Vagina (tissue), 2 donors: Measurements from ENCODE around the gene DSCAML1. TPM values are rescaled to one million over a fixed set of nuclear protein-coding genes. Genes with fewer than 3 reads are reported as not detected.

Experiments used
- DNase-seq, 2 donors: peaks; one replicate each; pipeline ENCODE4 v3.0.0-alpha.2; 2017; ENCODE audit errors: extremely low spot score in 2 of 2
- H3K27ac ChIP-seq: fragments of 200-600 bp; sonication (generic); one replicate; pipeline ENCODE4 v1.5.1; 2019
- H3K27me3 ChIP-seq: fragments of 200-600 bp; sonication (generic); one replicate; pipeline ENCODE4 v1.5.1; 2019
- H3K36me3 ChIP-seq, 2 donors: fragments of 200-600 bp; sonication (generic); one replicate each; pipeline ENCODE4 v1.5.1; 2017 to 2019
- H3K4me1 ChIP-seq: fragments of 200-600 bp; sonication (generic); one replicate; pipeline ENCODE4 v1.5.1; 2019
- H3K4me3 ChIP-seq, 2 donors: fragments of 200-600 bp; sonication (generic); 1 replicate in 1 of 2; 2 replicates in 1 of 2; pipeline ENCODE4 v1.5.1; 2016 to 2019
- H3K9me3 ChIP-seq: fragments of 200-600 bp; sonication (generic); one replicate; pipeline ENCODE4 v1.5.1; 2019
- POLR2A ChIP-seq, 2 donors: fragments of 450-650 bp; IDR thresholded peaks; one replicate each; pipeline ENCODE4 v1.6.1; 2017; ENCODE audit warnings: antibody characterized with exemption in 2 of 2, mild to moderate bottlenecking in 2 of 2, moderate library complexity in 2 of 2
- POLR2AphosphoS5 ChIP-seq, 2 donors: sonication (generic); formaldehyde crosslinking; IDR thresholded peaks; one replicate each; pipeline ENCODE4 v1.9.0; 2017; ENCODE audit warnings: antibody characterized with exemption in 2 of 2, mild to moderate bottlenecking in 2 of 2, low read depth in 1 of 2; ENCODE audit not compliant: insufficient read depth in 1 of 2
- intact Hi-C: fragments of 100-400 bp; cut with DNase I; formaldehyde crosslinking; loops from one replicate; pipeline ENCODE4 v1.15.1; 2023
- total RNA-seq: library from RNA; depleted of rRNA; stranded (reverse); fragments of >200 nt; gene quantifications from one replicate; pipeline ENCODE4 v1.2.3, GENCODE V29; 2016
- TF ChIP-seq, protein P1 (sequence below), 3 experiments: fragments of 450-650 bp in 2 of 3; fragments of 200-600 bp in 1 of 3; sonication (generic) in 1 of 3; IDR thresholded peaks; one replicate each; pipeline ENCODE4 v1.5.1; 2017 to 2019; ENCODE audit warnings: antibody characterized with exemption in 3 of 3, mild to moderate bottlenecking in 2 of 3, moderate library complexity in 2 of 3

The DSCAML1 gene
- total RNA-seq, 1 donor from 2014 or later = 0.25 TPM

DNA sequence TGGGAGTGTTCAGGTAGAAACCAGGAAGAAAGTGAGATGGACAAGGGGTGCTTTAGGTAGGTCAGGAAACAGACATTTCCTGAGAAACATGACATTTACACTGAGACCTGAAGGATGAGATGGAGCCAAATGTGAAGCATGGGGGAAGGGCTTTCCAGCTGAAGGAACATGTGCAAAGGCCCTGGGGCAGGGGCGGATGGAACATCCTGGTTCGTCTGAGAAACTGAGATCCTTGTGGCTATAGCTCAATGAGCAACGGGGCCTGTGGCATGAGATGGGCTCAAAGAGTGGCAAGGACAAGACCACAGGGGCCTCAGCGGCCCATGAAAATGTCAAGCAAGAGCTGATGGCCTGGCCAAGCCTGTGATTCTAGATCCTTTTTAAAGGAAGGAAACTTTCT is 127.4 kb downstream of the DSCAML1 start:
- intact Hi-C loops = no loop called here
- no peaks in the 10 kb centered on the region for H3K4me1 ChIP-seq
- no peak for DNase-seq
- no peaks in the 10 kb centered on the region for H3K36me3 ChIP-seq
- no peak overlapping the region for H3K4me3 ChIP-seq
- TF ChIP-seq, protein P1, sequence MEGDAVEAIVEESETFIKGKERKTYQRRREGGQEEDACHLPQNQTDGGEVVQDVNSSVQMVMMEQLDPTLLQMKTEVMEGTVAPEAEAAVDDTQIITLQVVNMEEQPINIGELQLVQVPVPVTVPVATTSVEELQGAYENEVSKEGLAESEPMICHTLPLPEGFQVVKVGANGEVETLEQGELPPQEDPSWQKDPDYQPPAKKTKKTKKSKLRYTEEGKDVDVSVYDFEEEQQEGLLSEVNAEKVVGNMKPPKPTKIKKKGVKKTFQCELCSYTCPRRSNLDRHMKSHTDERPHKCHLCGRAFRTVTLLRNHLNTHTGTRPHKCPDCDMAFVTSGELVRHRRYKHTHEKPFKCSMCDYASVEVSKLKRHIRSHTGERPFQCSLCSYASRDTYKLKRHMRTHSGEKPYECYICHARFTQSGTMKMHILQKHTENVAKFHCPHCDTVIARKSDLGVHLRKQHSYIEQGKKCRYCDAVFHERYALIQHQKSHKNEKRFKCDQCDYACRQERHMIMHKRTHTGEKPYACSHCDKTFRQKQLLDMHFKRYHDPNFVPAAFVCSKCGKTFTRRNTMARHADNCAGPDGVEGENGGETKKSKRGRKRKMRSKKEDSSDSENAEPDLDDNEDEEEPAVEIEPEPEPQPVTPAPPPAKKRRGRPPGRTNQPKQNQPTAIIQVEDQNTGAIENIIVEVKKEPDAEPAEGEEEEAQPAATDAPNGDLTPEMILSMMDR (IDR thresholded peaks at IDR 0.05) = no peak
- no peak for TF ChIP-seq POLR2AphosphoS5 (IDR thresholded peaks at IDR 0.05; ENCODE audit: insufficient read depth in 1 of 2, low read depth in 1 of 2)
- no peak overlapping the region for H3K27ac ChIP-seq
- no peaks in the 10 kb centered on the region for H3K9me3 ChIP-seq
- no peaks in the 10 kb centered on the region for H3K27me3 ChIP-seq

DNA sequence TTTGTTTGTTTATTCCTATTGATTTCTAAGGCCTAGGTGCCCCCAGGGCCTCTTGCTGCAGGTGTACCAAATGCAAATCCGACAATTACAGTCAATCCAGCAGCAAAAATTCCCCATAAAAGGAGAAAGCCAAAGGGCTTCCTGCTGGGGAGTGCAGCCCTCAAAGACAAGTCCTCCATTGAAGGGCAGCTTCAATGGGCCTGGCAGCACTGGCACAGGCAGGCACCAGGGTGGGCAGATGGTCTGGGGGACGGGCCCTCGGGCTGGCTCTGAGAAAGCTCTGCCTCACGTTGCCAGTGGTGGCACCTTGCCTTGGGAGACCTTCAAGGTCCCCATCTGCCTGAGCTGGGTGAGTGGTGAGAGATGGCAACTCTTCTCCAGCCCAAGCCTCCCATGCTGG is 128.0 kb downstream of the DSCAML1 start:
- intact Hi-C loops = no loop called here
- Histone ChIP-seq H3K36me3 (no peaks in the 10 kb centered on the region), H3K4me3 (no peak overlapping the region), H3K9me3 (no peaks in the 10 kb centered on the region), H3K4me1 (peaks cover 4% of the 10 kb centered on the region), H3K27me3 (no peaks in the 10 kb centered on the region), H3K27ac (no peak overlapping the region)
- TF ChIP-seq POLR2A (IDR thresholded peaks at IDR 0.05) (no peak), POLR2AphosphoS5 (IDR thresholded peaks at IDR 0.05; ENCODE audit: insufficient read depth in 1 of 2, low read depth in 1 of 2) (no peak)
- TF ChIP-seq, protein P1 (IDR thresholded peaks at IDR 0.05) = no peak
- DNase-seq = no peak

DNA sequence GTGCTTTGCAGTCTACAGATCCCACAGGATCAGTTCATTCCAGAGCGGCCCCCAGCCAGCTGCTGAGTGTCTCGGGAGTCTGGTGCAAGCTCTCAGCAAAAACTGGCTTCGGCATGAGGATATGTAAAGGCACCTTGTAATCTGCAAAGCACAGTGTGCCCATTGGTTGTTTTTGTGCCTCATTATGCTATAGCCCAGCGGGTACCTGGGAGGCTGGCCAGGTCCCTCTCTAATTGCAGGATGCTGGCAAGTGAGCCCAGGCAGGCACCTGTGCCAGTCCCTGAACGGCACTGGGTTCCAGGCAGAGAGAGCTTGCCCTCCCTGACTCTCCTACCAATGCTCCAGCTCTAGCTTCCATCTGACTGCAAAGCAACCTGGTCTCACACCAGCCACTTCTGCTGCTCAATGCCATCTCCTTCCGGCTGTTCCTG is 128.7 kb downstream of the DSCAML1 start:
- no peaks in the 10 kb centered on the region for H3K36me3 ChIP-seq
- H3K4me1 ChIP-seq = peaks cover 7% of the 10 kb centered on the region
- no peak for DNase-seq
- no peak overlapping the region for H3K27ac ChIP-seq
- TF ChIP-seq, protein P1 (IDR thresholded peaks at IDR 0.05) = no peak
- no peak for TF ChIP-seq POLR2AphosphoS5 (IDR thresholded peaks at IDR 0.05; ENCODE audit: insufficient read depth in 1 of 2, low read depth in 1 of 2)
- no peak for TF ChIP-seq POLR2A (IDR thresholded peaks at IDR 0.05)
- intact Hi-C loops = no loop called here
- H3K27me3 ChIP-seq = no peaks in the 10 kb centered on the region
- H3K4me3 ChIP-seq = no peak overlapping the region
- H3K9me3 ChIP-seq = no peaks in the 10 kb centered on the region

GRCh38 chr11:117664897-117665296 is 132.1 kb downstream of the DSCAML1 start:
- Histone ChIP-seq H3K4me3 (no peak overlapping the region), H3K27me3 (no peaks in the 10 kb centered on the region), H3K9me3 (no peaks in the 10 kb centered on the region), H3K27ac (no peak overlapping the region), H3K36me3 (no peaks in the 10 kb centered on the region), H3K4me1 (peaks cover 7% of the 10 kb centered on the region)
- TF ChIP-seq, protein P1 (IDR thresholded peaks at IDR 0.05) = no peak
- TF ChIP-seq POLR2AphosphoS5 (IDR thresholded peaks at IDR 0.05; ENCODE audit: insufficient read depth in 1 of 2, low read depth in 1 of 2) = no peak
- TF ChIP-seq POLR2A (IDR thresholded peaks at IDR 0.05) = no peak
- no peak for DNase-seq
- intact Hi-C loops = no loop called here

- Histone ChIP-seq H3K36me3 (no peaks in the 10 kb centered on the region), H3K27me3 (no peaks in the 10 kb centered on the region), H3K4me3 (no peak overlapping the region), H3K4me1 (peaks cover 7% of the 10 kb centered on the region), H3K9me3 (no peaks in the 10 kb centered on the region), H3K27ac (no peak overlapping the region)
- TF ChIP-seq POLR2A (IDR thresholded peaks at IDR 0.05) = no peak
- TF ChIP-seq, protein P1 (IDR thresholded peaks at IDR 0.05) = no peak
- no peak for TF ChIP-seq POLR2AphosphoS5 (IDR thresholded peaks at IDR 0.05; ENCODE audit: insufficient read depth in 1 of 2, low read depth in 1 of 2)
- intact Hi-C loops = no loop called here
- DNase-seq = no peak
Observed at GRCh38 chr11:117663821-117664220, 133.2 kb downstream of the DSCAML1 start.
